Hematopoietic multipotent progenitor cell treated with erythropoietin and hydrocortisone succinate and interleukin-3 and kit ligand, for 17 days (in vitro differentiated cells): Measurements from ENCODE around the gene CNOT6.

ENCODE experiments used
- DNase-seq: peaks from one replicate; pipeline ENCODE4 v3.0.0-alpha.2; 2015; ENCODE audit warnings: low spot score

The CNOT6 gene

DNA sequence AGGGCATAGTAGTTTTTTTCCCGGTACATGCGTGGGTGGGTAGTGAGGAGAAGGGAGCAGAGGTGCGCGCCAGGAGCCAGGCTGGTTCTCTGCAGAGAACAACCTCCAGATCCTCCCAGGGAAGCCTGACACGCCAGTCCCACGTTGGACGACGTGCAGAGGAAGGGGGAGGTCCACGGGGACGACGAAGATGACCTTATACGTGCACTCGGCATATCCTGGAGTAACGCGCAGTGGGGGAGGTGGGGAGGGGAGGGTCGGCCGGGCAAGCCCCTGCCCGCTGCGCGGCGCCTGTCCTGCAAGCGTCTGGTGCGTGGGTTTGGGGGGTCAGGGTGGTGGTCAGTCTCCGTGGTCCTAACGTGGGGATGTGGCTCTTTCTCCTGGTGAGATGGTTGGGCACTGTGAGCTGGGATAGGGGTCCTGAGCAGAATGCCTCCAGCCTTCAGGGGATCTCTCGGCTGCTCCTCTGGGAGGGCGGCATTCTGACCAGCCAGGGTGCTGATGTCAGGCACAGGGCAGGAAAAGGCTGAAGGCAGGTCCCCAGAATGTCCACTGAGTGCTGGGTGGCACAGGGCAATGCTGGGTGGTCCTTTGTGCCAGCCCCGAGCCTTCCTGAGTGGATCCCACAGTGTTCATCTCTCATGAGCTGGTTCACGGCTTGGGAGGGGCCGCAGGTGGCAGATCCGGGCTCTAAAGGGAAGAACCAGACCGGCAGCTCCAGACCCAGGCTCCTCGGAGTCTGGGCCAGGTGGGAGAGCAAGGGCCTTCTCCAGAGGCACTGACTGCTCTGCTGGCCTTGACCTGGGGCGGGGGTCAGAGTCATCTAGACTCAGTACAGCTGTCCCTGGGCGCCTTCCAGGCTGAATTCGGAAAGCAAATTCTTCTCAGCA is 107.7 kb downstream of the CNOT6 start:
- no peak for DNase-seq

DNA sequence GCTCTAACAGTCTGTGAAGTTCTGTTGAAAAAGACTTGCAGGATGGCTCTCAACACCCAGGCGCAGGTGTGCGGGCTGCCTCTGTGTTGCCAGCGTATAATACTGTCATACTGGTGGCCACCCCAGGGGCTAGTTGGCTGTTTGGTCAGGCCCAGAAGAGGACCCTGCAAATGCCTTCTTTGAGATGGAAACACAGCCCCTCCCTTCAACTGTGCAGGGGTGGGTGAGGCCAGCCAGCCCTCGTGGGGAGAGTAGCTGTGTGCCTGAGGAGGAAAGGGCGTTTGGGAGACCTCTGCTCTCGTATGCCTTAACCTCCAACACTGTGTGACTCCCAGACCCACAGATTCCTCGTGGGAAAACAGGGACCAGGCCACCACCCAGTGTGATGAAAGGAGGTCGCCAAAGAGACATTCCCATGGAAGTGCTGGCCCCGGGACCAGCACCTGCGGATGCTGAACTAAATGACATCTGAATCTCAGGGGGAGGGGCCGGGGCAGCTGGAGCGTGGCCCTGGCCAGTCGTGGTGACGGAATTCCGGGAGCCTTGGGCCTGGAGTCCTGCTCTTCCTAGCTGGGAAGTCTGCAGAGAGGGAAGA is 108.4 kb downstream of the CNOT6 start:
- DNase-seq: no peak

DNA sequence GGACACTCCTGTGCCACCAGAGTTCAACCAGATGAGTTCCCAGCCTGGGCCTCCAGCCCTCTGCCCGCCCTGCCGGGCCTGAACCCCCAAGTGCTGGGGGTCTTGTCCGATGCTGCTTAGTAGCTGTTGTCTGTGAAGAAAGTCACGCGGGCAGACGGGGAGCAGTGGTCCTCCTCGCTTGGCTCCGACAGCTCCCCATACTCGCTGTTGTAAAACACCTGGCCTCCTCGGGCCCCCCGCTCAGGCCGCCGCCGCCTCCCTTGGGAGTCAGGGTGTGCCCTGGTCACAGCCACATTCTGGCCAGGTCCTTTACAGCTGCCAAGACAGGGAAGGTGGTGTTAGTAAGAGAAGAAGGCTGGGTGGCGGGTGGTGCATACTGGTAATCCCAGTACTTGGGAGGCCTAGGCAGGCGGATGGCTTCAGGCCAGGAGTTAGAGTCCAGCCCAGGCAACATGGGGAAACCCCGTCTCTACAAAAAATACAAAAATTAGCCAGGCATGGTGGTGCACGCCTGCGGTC is 109.0 kb downstream of the CNOT6 start:
- no peak for DNase-seq

DNA sequence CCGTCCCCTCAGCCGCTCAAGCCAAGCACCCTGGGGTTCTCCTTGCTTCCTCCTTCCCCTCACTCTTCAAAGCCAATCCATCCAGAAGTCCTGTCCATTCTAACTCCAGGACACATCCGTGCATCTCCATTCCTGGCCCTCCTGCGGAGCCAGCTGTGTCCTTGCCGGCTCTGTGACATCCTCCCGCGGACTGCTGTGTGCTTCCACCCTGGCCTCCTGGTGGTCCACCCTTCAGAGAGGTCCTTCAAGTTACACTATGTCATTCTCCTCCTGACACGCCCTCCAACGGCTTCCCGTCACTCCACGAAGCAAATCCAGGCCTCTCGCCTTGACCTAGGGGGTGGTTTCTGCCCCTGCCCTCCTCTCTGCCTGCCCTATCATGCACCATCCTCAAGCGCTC is 110.1 kb downstream of the CNOT6 start:
- no peak for DNase-seq

DNA sequence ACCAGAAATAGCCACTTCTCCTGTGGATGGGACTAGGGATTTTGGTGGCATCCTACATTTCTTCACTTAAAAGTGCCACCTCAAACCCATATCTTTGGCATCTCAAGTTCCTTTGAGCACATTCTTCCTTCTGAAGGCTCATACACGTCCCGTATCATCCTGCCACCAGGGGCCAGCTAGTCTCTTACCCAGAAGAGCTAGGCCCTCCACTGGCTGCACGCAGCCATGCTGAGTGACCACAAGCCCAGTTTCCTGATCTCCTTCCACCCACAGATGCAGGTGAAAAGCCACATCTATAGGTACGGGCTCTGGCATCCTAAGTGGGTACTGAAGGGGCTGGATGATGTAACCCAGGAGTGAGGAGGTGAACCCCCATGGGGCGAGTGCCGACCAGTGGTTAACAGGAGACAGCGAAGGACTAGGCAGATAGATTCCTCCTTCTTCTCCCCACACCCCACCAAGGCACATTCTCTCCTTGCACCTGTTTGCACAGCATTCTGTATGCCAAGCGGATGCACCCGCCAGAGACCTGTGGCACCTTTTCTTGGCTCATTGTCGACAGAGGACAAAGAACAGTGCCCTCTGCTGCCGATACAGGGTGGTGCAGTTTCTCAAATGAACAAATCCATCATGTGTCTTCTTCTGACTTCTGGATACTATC is 111.5 kb downstream of the CNOT6 start:
- DNase-seq: peak; percentile 77

DNA sequence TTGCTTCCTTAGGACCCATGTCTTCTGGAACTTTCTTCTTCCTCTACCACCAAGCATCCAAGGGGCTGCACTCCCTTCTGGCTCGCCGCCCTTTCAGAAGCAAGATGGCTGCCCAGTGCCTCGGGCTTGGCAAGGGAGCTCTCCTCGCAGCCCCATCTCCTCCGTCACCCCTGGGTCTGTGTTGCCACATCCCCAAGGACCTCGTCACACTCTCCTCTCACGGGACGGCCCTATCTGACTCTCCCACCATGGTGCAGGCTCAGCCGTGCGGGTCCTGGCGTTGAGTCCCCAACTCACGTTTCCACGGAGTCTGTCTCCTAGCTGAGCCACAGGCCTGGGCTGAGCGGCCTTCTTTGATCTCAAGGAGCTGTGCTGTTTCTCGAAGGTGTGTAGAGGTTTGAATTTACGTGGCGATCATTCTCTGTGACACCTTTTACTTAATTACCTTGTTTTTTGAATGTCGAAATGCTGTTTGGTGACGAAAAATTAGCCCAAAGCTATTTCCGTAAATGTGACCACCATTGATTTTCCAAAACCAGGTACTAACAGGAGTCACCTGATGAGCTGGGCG is 112.1 kb downstream of the CNOT6 start:
- no peak for DNase-seq

DNA sequence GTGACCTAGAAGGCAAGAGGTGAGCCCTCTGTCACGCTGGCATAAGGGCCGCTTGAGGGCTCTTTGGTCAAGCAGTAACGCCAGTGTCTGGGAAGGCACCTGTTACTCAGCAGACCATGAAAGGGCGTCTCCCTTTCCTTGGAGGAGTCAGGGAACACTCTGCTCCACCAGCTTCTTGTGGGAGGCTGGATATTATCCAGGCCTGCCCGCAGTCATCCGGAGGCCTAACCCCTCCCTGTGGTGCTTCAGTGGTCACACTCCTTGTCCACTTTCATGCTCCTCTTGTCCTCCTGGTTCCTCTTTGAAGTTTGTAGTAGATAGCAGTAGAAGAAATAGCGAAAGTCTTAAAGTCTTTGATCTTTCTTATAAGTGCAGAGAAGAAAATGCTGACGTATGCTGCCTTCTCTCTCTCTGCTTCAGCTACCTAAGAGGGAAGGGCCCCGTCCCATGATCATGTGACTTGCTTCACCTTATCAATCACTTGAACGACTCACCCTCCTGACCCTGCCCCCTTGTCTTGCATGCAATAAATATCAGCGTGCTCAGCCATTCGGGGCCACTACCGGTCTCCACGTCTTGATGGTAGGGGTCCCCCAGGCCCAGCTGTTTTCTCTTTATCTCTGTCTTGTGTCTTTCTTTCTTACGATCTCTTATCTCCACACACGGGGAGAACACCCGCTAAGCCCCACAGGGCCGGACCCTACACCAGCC is 113.8 kb downstream of the CNOT6 start:
- no peak for DNase-seq

DNA sequence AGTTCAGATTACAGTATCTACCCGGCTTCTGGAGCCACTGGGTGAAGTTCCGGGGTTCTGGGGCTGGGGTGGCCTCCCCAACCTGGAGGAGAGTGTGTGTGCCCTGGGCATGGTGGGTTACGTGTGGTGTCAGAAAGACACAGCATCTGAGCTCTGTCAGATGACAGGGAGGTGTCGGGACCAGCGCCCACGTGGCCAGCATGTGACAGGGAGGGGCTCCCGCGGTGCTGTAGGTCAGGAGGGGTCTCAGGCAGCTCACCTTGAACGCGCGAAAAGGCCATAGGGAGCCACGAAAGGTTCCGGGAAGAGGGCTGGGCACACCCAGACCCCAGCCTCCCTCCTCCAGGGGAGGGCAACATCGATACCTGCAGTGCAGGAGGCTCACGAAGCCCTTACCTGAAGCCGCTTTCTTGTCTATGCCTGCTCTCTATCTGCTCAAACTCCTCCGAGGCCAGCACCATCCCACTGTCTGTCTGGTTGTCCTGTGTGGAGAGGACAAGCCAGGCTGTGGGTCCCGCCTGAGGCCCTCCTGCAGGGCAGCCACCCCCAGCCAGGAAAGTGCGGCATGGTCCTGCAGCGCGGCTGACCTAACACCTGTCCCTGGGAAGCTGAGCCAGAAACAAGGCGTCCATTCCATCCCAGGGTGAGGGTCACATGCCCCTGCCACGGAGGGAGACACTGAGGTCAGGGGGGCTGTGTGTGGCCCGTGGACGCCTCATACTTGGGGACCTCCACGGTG is 114.6 kb downstream of the CNOT6 start:
- DNase-seq: no peak

DNA sequence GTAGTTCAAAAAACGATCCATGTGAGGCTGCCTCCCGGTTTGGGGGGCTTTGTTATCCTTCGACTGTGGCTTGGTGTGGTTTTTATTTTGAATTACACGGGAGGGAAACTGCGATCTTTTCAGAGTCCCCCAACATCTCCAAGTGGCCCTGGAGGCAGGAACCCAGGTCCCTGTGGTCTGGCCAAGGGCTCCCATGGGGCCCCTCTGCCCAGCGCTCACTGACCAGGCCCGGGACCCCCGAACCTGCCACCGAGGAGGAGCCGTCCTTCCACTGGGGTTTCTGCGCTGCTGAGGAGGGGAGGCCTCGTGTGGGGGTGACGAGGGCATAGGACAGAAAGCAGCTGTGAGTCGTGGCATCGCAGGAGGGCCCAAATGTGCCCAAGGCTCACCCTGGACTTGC is 115.2 kb downstream of the CNOT6 start:
- no peak for DNase-seq

DNA sequence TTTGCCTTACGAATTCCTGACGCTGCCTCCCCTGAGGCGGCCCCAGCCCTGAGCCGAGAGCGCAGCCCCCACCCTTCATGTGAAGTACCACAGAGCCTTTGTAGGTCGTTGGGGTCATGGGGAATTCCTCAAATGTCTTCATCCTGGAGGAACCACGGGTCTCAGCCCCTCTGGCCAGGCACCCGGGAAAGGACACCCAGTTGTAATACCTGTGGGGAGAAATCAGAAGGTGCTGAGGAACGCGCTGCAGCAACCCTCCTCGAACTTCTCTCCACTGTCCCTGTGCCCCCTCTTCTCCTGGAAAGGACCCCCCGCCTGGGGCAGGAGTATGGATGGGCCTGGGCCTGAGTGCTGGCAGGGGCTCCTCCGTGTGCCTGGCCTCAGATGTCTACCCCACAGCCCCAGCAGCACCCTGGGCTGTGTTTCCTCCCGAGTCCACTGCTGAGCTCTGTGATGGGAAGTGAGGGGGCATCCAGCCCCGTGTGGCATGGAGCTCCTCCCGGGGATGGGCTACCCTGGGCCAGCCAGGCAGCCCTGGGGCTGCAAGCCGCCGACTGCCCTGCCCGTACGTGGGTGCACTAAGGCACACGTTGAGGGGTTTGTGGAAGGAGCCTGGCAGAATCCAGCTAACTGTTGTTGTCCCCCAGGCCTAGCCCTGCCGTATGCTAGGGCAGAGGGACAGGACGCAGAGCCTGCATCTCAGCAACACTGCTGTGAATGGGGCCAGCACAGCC is 115.8 kb downstream of the CNOT6 start:
- no peak for DNase-seq

DNA sequence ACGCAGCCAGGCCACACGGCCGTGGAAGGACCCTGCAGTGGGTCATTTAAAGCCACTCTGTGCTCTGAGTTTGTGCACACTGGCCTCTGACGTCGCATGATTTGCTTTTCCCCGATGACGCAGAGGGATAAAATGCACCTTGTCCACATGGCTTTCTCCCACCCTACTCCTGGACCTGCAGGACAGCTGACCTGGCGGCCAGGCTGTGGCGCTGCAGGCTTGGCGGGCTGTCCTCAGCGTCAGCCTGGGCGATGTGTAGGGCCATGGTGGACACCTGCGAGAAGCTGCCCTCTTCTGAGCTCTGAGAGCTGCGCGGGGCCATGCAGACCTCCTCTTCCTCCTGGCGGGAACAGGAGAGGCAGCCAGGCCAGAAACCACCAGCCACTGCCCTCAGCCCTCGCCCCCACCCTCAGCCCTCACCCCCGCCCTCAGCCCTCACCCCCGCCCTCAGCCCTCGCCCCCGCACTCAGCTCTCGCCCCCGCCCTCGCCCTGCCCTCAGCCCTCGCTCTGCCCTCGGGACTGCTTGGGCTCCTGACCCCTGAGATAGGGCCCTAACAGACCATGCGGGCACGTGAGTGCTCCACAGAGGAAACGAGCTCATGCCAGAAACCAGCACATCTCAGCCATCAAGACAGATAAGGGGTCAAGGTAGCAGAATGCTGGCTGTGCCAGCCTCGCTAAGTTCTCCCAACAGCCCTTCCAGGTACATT is 117.1 kb downstream of the CNOT6 start:
- no peak for DNase-seq

DNA sequence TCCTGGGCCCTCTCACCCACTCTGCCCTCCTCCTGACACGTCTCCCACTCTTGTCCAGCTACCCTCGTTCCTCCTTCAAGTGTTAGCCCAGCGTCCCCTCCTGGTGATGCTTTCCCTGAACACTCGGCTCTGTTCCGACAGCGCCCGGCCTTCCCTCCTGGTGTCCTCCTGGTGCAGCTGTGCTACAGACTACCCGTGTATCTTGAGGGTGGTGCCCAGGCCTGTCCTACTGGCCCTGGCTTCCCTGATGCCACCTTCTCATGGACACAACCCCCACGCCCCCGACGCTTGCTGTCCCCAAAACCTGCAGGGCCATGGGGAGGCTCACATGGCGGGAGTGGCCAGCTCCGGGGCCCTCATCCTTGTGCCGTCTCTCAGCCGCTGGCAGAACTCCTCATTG is 118.5 kb downstream of the CNOT6 start:
- no peak for DNase-seq

DNA sequence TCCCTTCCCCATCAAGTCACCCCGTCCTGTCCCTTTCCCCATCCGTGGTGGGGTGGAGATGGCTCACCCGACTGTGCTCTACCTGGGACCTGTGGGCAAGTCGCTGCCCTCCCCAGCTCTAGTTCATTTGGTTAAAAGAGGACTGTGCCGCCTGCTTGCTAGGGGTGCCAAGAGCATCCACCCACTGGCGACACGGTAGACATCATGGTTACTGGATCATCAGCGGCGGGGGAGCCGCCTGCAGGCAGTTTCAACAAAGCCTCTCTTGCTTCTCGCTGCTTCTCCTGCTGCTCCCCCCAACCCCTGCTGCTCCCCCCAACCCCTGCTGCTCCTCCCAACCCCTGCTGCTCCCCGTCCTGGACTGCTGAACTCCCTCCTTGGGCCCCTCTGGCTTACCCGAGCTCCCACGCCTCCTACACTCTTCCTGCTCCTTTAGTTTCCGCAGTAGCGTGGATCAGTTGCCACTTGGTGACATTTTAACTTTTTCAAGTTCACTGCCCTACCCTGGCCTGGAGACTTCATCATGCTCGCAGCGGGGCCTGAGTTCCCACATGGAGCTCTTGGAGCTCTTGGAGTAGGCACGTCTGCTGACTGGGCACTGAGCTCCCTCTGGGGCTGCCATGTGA is 119.1 kb downstream of the CNOT6 start:
- DNase-seq: no peak

DNA sequence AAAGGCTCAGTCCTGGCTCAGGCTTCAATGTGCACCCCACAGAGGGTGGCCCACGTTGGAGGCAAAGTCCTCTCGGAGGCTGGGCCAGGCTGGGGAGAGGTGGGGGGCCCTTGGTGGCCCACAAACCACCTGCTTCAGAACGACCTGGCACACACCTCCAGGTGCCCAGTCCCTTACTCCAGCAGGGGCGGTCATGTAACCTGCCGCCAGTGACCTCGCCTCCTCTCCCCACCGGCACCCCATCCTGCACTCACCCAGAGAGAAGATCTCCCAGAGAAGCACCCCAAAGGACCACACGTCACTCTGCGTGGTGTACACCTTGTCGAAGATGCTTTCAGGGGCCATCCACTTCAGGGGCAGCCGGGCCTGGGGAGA is 119.6 kb downstream of the CNOT6 start:
- no peak for DNase-seq

DNA sequence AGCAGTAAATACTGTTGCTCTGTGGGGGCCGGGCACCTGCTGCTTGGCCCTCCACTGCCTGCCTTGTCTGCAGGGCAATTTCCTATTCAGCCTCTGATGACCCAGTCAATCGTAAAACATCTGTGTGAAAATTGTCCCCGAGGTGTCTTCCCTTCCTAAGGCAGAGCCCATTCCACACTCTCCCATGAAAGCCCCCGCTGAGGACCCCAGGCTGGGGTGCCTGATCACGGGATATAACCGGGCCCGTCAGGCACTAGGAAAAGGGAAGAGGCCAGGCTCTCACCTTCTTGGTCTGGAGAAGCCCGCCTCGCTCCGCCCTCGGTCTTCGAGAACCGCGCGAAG is 124.3 kb downstream of the CNOT6 start:
- no peak for DNase-seq

DNA sequence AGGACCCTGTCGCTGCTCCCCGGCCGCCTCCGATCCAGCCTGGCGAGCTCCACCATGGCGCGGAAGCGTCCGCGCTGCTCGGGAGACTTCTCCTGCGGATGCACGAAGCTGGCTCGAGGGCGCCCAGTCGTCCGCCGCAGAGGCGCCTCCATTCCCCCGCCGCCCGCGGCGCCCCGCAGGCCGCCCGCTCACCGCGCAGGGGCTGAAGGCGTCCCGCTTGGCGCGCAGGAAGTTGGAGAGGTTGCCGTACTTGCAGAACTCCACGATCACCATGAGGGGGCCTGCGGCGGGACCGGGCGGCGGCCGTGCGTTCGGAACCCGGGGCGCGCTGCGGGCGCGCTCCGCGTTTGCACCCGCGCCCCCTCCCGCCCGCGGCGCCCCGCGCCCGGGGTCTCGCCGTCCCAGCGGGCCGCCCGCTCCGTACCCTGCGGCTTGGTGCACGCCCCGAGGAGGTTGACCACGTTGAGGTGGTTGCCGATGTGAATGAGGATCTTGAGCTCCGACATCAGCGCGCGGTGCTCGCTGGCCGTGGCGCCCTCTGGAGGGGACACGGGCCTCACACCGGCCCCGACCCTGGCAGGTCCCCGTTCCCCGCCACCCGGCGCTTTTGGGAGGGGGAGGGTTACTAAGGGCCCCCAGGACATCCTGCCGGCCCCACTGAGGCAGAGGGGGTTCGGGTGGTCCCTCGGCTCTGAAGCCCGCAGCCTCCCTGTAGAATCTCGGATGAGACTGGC is 124.8 kb downstream of the CNOT6 start:
- DNase-seq: no peak

DNA sequence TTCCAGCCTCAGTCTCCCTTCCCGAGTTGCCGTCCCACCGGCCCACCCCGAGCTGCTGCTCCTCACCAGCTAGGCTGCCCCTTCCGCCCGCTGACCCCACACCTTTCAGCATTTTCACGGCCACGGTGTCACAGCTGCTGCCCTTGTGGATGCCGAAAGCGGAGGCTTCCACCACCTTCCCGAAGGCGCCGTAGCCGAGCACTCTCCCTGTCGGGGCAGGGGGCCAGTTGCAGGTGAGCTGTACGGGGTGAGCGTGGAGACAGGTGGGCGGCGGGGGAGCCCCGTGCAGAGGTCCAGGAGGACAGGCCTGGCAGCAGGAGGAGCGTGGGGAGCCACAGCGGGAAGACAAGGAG is 125.4 kb downstream of the CNOT6 start:
- DNase-seq: no peak

DNA sequence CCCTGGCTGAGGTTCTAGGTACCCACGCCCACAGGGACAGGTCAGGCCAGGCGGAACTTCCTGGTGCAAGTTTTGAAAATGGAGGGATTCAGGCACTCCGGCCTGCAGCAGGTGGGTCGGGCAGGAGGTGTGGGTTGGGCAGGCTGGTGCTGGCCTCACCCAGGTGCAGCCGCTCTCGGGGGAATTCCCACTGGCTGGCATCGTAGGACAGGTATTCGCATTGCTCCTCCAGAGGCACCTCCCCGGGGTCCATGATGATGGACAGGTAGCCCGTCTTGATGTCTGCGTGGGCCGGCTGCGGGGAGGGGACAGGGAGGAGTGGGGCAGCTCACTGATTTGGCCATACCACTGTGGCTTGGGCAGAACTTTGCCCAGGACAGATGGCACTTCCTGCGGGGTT is 125.8 kb downstream of the CNOT6 start:
- DNase-seq: no peak

DNA sequence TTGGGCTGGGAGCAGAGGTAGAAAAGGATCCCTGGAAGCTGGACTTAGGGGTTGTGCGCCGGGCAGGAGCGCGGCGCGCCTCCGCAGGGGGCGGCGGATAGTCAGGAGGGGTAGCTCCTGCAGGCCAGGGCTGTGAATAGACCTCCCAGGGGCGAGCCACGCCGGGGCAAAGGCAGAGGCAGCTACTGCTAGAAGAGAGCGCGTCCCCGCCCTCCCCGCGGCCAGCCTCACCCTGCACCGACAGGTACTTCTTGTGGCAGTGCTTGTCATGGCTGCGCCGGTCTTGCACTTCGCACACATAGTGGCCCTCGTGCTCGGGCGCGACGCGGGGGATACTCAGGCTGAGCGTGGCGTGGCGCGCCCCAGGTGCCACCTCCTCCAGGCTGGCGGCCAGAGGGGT is 127.1 kb downstream of the CNOT6 start:
- no peak for DNase-seq
